ENCODE measurements around the gene ARL11. TPM values are rescaled to one million over a fixed set of nuclear protein-coding genes. Genes with fewer than 3 reads are reported as not detected.

ARL11 gene
- total RNA-seq, 6 experiments from 2014 or later = not detected

DNA sequence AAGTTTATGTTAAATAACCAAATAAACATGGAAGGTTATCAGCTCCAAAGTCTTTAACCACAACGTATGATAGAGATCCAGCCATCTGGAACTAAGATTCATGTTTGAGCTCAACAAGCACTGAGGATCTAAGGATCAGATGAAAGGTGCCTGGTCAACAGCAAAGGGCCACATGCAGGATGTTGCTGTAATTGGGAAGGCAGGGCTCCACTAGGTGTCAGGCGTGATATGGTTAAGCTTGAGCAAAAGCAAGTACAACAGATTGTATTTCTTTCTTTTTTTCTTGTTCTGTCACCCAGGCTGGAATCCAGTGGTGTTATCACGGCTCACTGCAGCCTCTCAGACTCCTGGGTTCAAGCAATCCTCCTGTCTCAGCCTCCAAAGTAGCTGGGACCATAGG lies 50.9 kb downstream of the ARL11 start:
- peaks cover 32% of the 10 kb centered on the region for H3K36me3 Mint-ChIP-seq (ENCODE audit: low read depth)
- peaks cover 12% of the 10 kb centered on the region for H3K4me1 Mint-ChIP-seq (ENCODE audit: low read depth)
- no peak overlapping the region for H3K4me3 Mint-ChIP-seq
- no peak for DNase-seq
- no peaks in the 10 kb centered on the region for H3K27me3 Mint-ChIP-seq (ENCODE audit: insufficient read depth)
- no peaks in the 10 kb centered on the region for H3K9me3 Mint-ChIP-seq
- TF ChIP-seq, protein P1, sequence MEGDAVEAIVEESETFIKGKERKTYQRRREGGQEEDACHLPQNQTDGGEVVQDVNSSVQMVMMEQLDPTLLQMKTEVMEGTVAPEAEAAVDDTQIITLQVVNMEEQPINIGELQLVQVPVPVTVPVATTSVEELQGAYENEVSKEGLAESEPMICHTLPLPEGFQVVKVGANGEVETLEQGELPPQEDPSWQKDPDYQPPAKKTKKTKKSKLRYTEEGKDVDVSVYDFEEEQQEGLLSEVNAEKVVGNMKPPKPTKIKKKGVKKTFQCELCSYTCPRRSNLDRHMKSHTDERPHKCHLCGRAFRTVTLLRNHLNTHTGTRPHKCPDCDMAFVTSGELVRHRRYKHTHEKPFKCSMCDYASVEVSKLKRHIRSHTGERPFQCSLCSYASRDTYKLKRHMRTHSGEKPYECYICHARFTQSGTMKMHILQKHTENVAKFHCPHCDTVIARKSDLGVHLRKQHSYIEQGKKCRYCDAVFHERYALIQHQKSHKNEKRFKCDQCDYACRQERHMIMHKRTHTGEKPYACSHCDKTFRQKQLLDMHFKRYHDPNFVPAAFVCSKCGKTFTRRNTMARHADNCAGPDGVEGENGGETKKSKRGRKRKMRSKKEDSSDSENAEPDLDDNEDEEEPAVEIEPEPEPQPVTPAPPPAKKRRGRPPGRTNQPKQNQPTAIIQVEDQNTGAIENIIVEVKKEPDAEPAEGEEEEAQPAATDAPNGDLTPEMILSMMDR (IDR thresholded peaks at IDR 0.05) = no peak; the same call in 1 of the 2 replicates
- no peak overlapping the region for H3K27ac Mint-ChIP-seq

DNA sequence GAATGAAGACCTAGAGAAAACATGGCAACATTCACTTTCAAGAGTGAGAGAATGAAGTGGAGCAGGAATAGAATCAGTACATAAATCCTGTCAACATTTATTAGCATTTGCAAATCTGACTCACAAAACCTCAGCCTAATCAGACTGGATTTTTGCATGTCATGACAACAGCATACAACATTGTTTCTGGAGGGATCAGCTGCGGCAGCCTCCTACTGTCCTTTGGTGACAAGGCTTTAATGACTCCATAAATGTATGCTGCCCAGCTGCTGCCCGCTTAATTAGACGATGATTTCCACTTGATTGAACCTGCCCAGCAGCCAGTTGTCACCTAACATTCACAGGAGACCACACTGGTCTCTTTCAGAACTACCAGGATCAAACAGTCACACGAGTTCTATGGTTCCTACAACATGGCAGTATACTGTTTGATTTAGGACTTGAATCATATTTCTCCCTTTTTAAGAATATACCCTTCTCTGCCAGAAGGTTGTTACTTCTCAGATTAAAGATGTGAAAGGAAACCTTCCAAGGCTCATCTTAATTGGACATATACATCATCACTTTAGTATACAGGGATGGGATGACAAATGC lies 53.6 kb downstream of the ARL11 start:
- Mint-ChIP-seq H3K27ac (peak overlapping the region; percentile 78), H3K27me3 (ENCODE audit: insufficient read depth) (no peaks in the 10 kb centered on the region), H3K9me3 (no peaks in the 10 kb centered on the region), H3K4me3 (no peak overlapping the region), H3K4me1 (ENCODE audit: low read depth) (peaks cover 12% of the 10 kb centered on the region), H3K36me3 (ENCODE audit: low read depth) (peaks cover 33% of the 10 kb centered on the region)
- TF ChIP-seq, protein P1 (IDR thresholded peaks at IDR 0.05) = no peak
- peak; percentile 39 for DNase-seq

Other genes starting within 250 kb of the ARL11 start
- gene CAB39L, start 184.4 kb upstream of the ARL11 start, total RNA-seq (2021; fragmentation: NEBNext Ultra II Directional; extraction: Animal tissue kit (Norgen Biotek cat#: 25700)) = 1 to 10 TPM; 3.7 to 6.9 (median 5.9) TPM
- 1 to 10 TPM; 4.4 to 7.4 (median 6.5) TPM for gene SETDB2, start 184.2 kb upstream of the ARL11 start, total RNA-seq (2021; fragmentation: NEBNext Ultra II Directional; extraction: Animal tissue kit (Norgen Biotek cat#: 25700))
- 10 to 100 TPM; 17.6 to 31.0 (median 25.3) TPM for gene PHF11, start 132.6 kb upstream of the ARL11 start, total RNA-seq (2021; fragmentation: NEBNext Ultra II Directional; extraction: Animal tissue kit (Norgen Biotek cat#: 25700))
- 10 to 100 TPM; 13.3 to 17.4 (median 15.6) TPM for gene RCBTB1, start 42.9 kb upstream of the ARL11 start, total RNA-seq (2021; fragmentation: NEBNext Ultra II Directional; extraction: Animal tissue kit (Norgen Biotek cat#: 25700))
- 10 to 100 TPM; 69.5 to 82.8 (median 75.5) TPM for gene EBPL, start 63.0 kb downstream of the ARL11 start, total RNA-seq (2021; fragmentation: NEBNext Ultra II Directional; extraction: Animal tissue kit (Norgen Biotek cat#: 25700))
- 10 to 100 TPM; 57.2 to 74.4 (median 65.6) TPM for gene KPNA3, start 164.2 kb downstream of the ARL11 start, total RNA-seq (2021; fragmentation: NEBNext Ultra II Directional; extraction: Animal tissue kit (Norgen Biotek cat#: 25700))